ENCODE data around the gene GPR31. TPM values are rescaled to one million over a fixed set of nuclear protein-coding genes. Genes with fewer than 3 reads are reported as not detected.
"Not testable (repeated sequence)": the region's sequence is repeated elsewhere in the genome, so short reads cannot be mapped to it uniquely, and the experiment has no call there.

The GPR31 gene, protein sequence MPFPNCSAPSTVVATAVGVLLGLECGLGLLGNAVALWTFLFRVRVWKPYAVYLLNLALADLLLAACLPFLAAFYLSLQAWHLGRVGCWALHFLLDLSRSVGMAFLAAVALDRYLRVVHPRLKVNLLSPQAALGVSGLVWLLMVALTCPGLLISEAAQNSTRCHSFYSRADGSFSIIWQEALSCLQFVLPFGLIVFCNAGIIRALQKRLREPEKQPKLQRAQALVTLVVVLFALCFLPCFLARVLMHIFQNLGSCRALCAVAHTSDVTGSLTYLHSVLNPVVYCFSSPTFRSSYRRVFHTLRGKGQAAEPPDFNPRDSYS
- total RNA-seq (not detected in 2 replicates), polyA plus RNA-seq (not detected in 2 replicates), polyA minus RNA-seq (ENCODE audit: low replicate concordance) (not detected in 2 replicates)
- not detected in 2 replicates for polyA plus RNA-seq (2012)

DNA sequence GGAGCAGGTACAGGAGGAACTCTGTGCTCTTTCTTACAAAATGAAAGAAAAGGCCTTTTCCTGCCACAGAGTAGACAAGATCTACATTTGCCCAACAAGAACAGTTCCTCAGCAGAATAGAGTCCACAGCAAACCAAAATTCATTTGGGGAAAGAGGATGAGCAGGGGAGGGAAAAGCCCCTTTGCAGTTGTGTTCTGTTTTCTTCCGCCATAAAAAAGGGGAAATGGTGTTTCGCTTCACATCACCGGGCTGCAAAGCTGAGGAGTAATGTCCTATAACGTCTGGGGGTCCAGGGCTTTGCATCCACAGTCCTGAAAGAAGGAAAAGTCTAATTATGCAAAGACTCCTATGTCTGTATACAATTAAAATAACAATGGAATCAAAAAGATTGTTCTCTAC is at the start of gene GPR31:
GPR31 (minus strand) TSS at position 118 of the 400 bp plus-strand sequence. CDS start 149 bp downstream, outside the sequence.
- no peak within 1 kb of the TSS for H3K4me2 ChIP-seq (ENCODE audit: extremely low read depth, insufficient read depth, low read length)
- no peaks in the 10 kb centered on the region for H4K20me1 ChIP-seq (ENCODE audit: control insufficient read depth, extremely low read depth, insufficient read depth, low read length)
- H3K79me2 ChIP-seq (ENCODE audit: control insufficient read depth, insufficient read depth, low read length): no peaks in the 10 kb centered on the region
- no peak within 1 kb of the TSS for H2AFZ ChIP-seq (ENCODE audit: low read length)
- no peak for TF ChIP-seq CTCF (conservative IDR thresholded peaks at IDR 0.05 in 1 of 2, IDR thresholded peaks at IDR 0.05 in 1 of 2; ENCODE audit: low read depth in 1 of 2, low read length in 2 of 2)
- TF ChIP-seq EZH2 (IDR thresholded peaks at IDR 0.05; ENCODE audit: low read length, missing control alignments): no peak
- H3K9me3 ChIP-seq (ENCODE audit: control insufficient read depth, insufficient read depth, low read depth, low read length): no peaks in the 10 kb centered on the region
- H3K27ac ChIP-seq (ENCODE audit: insufficient read depth, low read length): no peak within 1 kb of the TSS
- DNase-seq (ENCODE audit: low read depth in 2 of 2): no peak
- H3K36me3 ChIP-seq (ENCODE audit: control insufficient read depth, insufficient read depth, low read length): no peaks in the 10 kb centered on the region
- no peaks in the 10 kb centered on the region for H3K27me3 ChIP-seq (ENCODE audit: control insufficient read depth, insufficient read depth, low read length)
- no peak within 1 kb of the TSS for H3K9ac ChIP-seq (ENCODE audit: insufficient read depth, low read length)
- no peak within 1 kb of the TSS for H3K4me3 ChIP-seq (replicated peaks in 1 of 4; ENCODE audit: control extremely low read depth in 1 of 4, insufficient read depth in 1 of 4, low read depth in 3 of 4, low read length in 4 of 4)
- H3K4me1 ChIP-seq (ENCODE audit: control insufficient read depth, extremely low read depth, insufficient read depth, low read length): no peaks in the 10 kb centered on the region

DNA sequence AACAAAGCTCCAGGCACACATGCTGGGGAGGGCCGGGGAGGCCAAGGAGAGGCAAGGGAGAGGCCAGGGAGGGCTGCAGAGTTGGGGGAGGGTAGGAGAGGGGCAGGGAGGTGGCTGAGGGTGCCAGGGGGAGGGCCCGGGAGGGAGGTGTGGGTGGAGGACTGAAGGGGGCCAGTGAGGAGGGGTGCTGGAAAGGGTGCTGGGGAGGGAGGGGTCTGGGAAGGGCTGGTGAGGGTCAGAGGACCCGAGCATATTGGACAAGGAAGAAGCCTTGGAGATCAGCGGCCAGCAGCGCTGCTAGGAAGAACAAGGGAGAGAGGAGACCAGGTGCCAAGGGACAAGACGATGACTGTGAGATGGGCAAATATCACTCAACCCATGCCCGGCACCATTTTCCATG is 49.7 kb upstream of the GPR31 start:
- Histone ChIP-seq H3K36me3 (ENCODE audit: control insufficient read depth, insufficient read depth, low read length) (no peaks in the 10 kb centered on the region), H3K4me2 (ENCODE audit: extremely low read depth, insufficient read depth, low read length) (no peak overlapping the region), H3K79me2 (ENCODE audit: control insufficient read depth, insufficient read depth, low read length) (no peaks in the 10 kb centered on the region), H3K27ac (ENCODE audit: insufficient read depth, low read length) (no peak overlapping the region), H3K27me3 (ENCODE audit: control insufficient read depth, insufficient read depth, low read length) (no peaks in the 10 kb centered on the region), H3K9ac (ENCODE audit: insufficient read depth, low read length) (no peak overlapping the region), H3K9me3 (ENCODE audit: control insufficient read depth, insufficient read depth, low read depth, low read length) (no peaks in the 10 kb centered on the region), H3K4me3 (replicated peaks in 1 of 4; ENCODE audit: control extremely low read depth in 1 of 4, insufficient read depth in 1 of 4, low read depth in 3 of 4, low read length in 4 of 4) (no peak overlapping the region), H4K20me1 (ENCODE audit: control insufficient read depth, extremely low read depth, insufficient read depth, low read length) (no peaks in the 10 kb centered on the region), H3K4me1 (ENCODE audit: control insufficient read depth, extremely low read depth, insufficient read depth, low read length) (no peaks in the 10 kb centered on the region), H2AFZ (ENCODE audit: low read length) (no peak overlapping the region)
- TF ChIP-seq CTCF (conservative IDR thresholded peaks at IDR 0.05 in 1 of 2, IDR thresholded peaks at IDR 0.05 in 1 of 2; ENCODE audit: low read depth in 1 of 2, low read length in 2 of 2): no peak
- no peak for TF ChIP-seq EZH2 (IDR thresholded peaks at IDR 0.05; ENCODE audit: low read length, missing control alignments)
- DNase-seq (ENCODE audit: low read depth in 2 of 2): no peak

GRCh38 chr6:167205316-167205715 is 47.5 kb upstream of the GPR31 start:
- H3K27ac ChIP-seq (ENCODE audit: insufficient read depth, low read length); H4K20me1 ChIP-seq (ENCODE audit: control insufficient read depth, extremely low read depth, insufficient read depth, low read length); H3K27me3 ChIP-seq (ENCODE audit: control insufficient read depth, insufficient read depth, low read length); H3K79me2 ChIP-seq (ENCODE audit: control insufficient read depth, insufficient read depth, low read length); H3K4me3 ChIP-seq (replicated peaks in 1 of 4; ENCODE audit: control extremely low read depth in 1 of 4, insufficient read depth in 1 of 4, low read depth in 3 of 4, low read length in 4 of 4); H3K4me1 ChIP-seq (ENCODE audit: control insufficient read depth, extremely low read depth, insufficient read depth, low read length); H3K9me3 ChIP-seq (ENCODE audit: control insufficient read depth, insufficient read depth, low read depth, low read length); H3K36me3 ChIP-seq (ENCODE audit: control insufficient read depth, insufficient read depth, low read length); H3K9ac ChIP-seq (ENCODE audit: insufficient read depth, low read length); H2AFZ ChIP-seq (ENCODE audit: low read length); H3K4me2 ChIP-seq (ENCODE audit: extremely low read depth, insufficient read depth, low read length); DNase-seq (ENCODE audit: low read depth in 2 of 2): not testable (repeated sequence)

GRCh38 chr6:167204059-167204348 is 46.2 kb upstream of the GPR31 start:
- H3K36me3 ChIP-seq (ENCODE audit: control insufficient read depth, insufficient read depth, low read length); H4K20me1 ChIP-seq (ENCODE audit: control insufficient read depth, extremely low read depth, insufficient read depth, low read length); H3K4me1 ChIP-seq (ENCODE audit: control insufficient read depth, extremely low read depth, insufficient read depth, low read length); H3K27me3 ChIP-seq (ENCODE audit: control insufficient read depth, insufficient read depth, low read length); H3K27ac ChIP-seq (ENCODE audit: insufficient read depth, low read length); H2AFZ ChIP-seq (ENCODE audit: low read length); H3K4me3 ChIP-seq (replicated peaks in 1 of 4; ENCODE audit: control extremely low read depth in 1 of 4, insufficient read depth in 1 of 4, low read depth in 3 of 4, low read length in 4 of 4); H3K79me2 ChIP-seq (ENCODE audit: control insufficient read depth, insufficient read depth, low read length); H3K9me3 ChIP-seq (ENCODE audit: control insufficient read depth, insufficient read depth, low read depth, low read length); H3K4me2 ChIP-seq (ENCODE audit: extremely low read depth, insufficient read depth, low read length); H3K9ac ChIP-seq (ENCODE audit: insufficient read depth, low read length): not testable (repeated sequence)
- DNase-seq (ENCODE audit: low read depth in 2 of 2): peak in 1 of 2 donors; percentile 47

GRCh38 chr6:167203261-167204058 is 45.7 kb upstream of the GPR31 start:
- peak in 1 of 2 donors; percentile 21 for DNase-seq (ENCODE audit: low read depth in 2 of 2)
- H3K36me3 ChIP-seq (ENCODE audit: control insufficient read depth, insufficient read depth, low read length); H3K4me1 ChIP-seq (ENCODE audit: control insufficient read depth, extremely low read depth, insufficient read depth, low read length); H3K79me2 ChIP-seq (ENCODE audit: control insufficient read depth, insufficient read depth, low read length); H3K9ac ChIP-seq (ENCODE audit: insufficient read depth, low read length); H2AFZ ChIP-seq (ENCODE audit: low read length); H3K27ac ChIP-seq (ENCODE audit: insufficient read depth, low read length); H4K20me1 ChIP-seq (ENCODE audit: control insufficient read depth, extremely low read depth, insufficient read depth, low read length); H3K4me3 ChIP-seq (replicated peaks in 1 of 4; ENCODE audit: control extremely low read depth in 1 of 4, insufficient read depth in 1 of 4, low read depth in 3 of 4, low read length in 4 of 4); H3K27me3 ChIP-seq (ENCODE audit: control insufficient read depth, insufficient read depth, low read length); H3K9me3 ChIP-seq (ENCODE audit: control insufficient read depth, insufficient read depth, low read depth, low read length); H3K4me2 ChIP-seq (ENCODE audit: extremely low read depth, insufficient read depth, low read length): not testable (repeated sequence)

Measured in fibroblast of lung (primary cell).